HG02885 (cell line): ENCODE data around the gene PRKCE.

Experiments used
- ATAC-seq: cut with Tn5 transposase; IDR thresholded peaks from one replicate; pipeline ENCODE4 v1.9.1; 2021; ENCODE audit warnings: mild to moderate bottlenecking; ENCODE audit not compliant: unreplicated experiment, poor library complexity

Gene PRKCE

DNA sequence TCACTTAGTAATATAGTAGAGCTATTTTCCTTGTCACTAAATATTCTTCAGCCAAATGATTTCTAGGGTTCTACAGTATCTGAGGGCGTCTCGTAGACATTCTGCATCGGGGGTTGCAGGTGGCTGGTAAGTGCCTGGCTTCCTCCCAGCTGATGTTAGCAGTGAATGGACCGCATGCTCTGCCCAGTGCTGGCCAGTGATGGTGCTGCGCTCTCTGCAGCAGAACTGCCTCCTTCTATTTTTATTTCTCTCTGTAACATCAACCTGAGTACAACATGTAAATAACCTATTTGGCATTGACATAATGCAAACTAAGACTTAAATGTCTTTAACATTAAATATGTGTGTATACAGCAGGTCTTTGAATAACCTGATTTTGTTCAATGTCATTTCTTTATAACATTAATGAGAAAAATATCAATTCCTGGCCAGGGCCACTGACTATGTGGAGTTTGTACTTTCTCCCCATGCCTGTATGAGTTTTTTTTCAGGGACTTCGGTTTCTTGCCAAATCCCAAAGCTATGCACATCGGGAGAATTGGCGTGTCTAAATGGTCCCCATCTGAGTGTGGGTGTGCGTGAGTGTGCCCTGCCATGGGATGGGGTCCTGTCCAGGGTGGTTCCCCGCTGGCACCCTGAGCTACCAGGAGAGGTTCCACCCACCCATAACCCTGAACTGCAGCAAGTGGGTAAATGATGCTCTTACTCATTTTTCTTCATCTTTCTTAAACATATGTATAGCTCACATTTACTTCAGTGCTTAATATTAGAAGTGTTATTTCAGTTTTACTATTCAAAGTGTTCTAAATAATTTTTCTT, 367.5 kb downstream of the PRKCE start:
- ATAC-seq: no peak

GRCh38 chr2:46020416-46020815, 368.9 kb downstream of the PRKCE start:
- ATAC-seq: no peak

- no peak for ATAC-seq
Observed at GRCh38 chr2:46023165-46023854, 371.8 kb downstream of the PRKCE start.

- no peak for ATAC-seq
Observed at GRCh38 chr2:46024146-46024779, 372.8 kb downstream of the PRKCE start.

DNA sequence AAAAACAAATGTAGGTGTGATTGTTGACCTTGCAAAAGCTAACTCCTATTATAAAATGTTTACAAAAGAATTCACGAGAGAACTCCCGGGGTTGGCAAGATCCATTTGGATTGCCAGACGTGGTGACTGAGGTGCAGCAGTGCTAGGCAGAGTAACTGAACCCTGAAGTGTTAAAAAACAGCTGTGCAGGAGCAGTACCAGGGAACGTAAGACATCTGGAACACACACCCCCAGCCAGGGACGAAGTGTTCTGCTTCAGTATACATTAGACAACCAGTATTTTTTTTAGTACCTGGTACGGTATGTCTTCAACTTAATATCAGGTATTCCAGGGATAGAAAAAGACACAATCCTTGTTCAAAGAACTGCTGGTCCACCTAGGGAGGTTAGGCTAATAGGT, 373.6 kb downstream of the PRKCE start:
- no peak for ATAC-seq

- ATAC-seq: no peak
Observed at GRCh38 chr2:46025676-46026075, 374.2 kb downstream of the PRKCE start.

- no peak for ATAC-seq
Observed at GRCh38 chr2:46026431-46026830, 375.0 kb downstream of the PRKCE start.

- no peak for ATAC-seq
Observed at GRCh38 chr2:46029332-46029811, 377.9 kb downstream of the PRKCE start.

- ATAC-seq: no peak
Observed at GRCh38 chr2:46030330-46030729, 378.9 kb downstream of the PRKCE start.

- ATAC-seq: no peak
Observed at GRCh38 chr2:46032161-46032813, 380.8 kb downstream of the PRKCE start.

GRCh38 chr2:46032996-46033395, 381.5 kb downstream of the PRKCE start:
- no peak for ATAC-seq

- no peak for ATAC-seq
Observed at GRCh38 chr2:46034535-46034934, 383.1 kb downstream of the PRKCE start.

- ATAC-seq: no peak
Observed at GRCh38 chr2:46036929-46037328, 385.5 kb downstream of the PRKCE start.

DNA sequence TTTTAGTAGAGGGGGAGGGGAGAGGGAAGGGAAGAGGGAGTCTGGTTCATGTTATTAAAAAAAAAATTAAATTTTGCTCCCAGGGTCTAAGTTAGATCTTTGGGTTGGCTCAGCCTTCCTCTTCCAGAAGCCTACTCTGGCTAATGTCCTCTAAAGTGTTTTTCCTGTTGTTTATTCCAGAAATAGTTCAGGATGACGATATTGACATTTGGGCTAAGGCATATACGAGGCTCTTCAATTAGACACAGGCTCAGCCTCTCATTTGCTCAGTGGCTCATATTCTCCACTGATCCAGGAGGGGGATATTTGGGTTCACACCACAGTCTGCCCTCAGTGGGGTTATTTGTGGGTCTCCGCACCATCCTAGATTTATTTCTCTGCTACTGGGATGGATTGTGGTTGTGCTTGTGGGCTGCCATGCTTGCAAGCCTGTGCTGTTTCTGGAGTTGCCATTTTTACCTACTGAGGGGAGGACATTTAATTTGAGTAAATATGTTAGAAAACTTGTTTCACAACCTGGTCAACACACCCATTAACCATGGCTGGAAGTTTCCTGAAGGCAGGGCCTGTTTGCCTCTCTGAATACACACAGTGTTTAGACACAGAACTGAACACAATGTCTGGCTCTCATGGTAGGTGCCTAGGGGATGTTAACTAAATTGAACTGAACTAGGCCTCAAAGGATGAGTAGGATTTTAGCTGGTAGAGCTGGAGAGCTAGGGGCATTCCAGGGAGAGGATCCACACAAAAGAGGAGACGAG, 388.2 kb downstream of the PRKCE start:
- no peak for ATAC-seq

GRCh38 chr2:46040563-46041155, 389.2 kb downstream of the PRKCE start:
- no peak for ATAC-seq

DNA sequence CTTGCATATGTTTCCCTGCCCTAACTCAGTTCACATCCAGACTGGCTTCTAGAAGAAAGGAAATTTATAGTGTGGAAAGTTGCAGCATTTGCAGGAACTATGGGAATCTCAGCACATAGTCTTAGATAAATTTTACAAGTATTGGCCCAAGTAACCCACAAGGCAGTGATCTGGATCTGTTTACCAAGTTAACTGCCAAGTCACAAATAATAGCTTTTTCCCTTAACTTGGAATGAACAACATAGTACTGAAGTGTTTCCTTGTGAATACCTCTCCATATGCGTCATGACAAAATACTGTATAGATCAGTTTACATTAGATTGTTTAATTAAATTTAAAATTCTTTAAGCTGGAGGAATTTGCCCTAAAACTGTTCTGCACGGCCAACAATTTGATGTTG, 390.0 kb downstream of the PRKCE start:
- no peak for ATAC-seq

GRCh38 chr2:46042207-46042637, 390.7 kb downstream of the PRKCE start:
- no peak for ATAC-seq

- no peak for ATAC-seq
Observed at GRCh38 chr2:46042711-46043110, 391.2 kb downstream of the PRKCE start.

GRCh38 chr2:46045888-46046287, 394.4 kb downstream of the PRKCE start:
- ATAC-seq: no peak

GRCh38 chr2:46047290-46047689, 395.8 kb downstream of the PRKCE start:
- ATAC-seq: no peak
